ELR (cell line): ENCODE data around the gene USP53.
"Not testable (repeated sequence)": the region's sequence is repeated elsewhere in the genome, so short reads cannot be mapped to it uniquely, and the experiment has no call there.

Experiments
- DNase-seq: peaks from one replicate; pipeline ENCODE4 v3.0.0-alpha.2; 2015; ENCODE audit warnings: low read depth

USP53 gene

GRCh38 chr4:119212234-119212963 is at the start of gene USP53:
USP53 (plus strand) TSS chr4:119212713; CDS start chr4:119239760, 27,047 bp downstream.
- peak; percentile 98 for DNase-seq

- DNase-seq: no peak
Observed at GRCh38 chr4:119165767-119166166, 46.7 kb upstream of the USP53 start.

GRCh38 chr4:119170195-119170594 is 42.3 kb upstream of the USP53 start:
- DNase-seq: peak; percentile 9

GRCh38 chr4:119172223-119172622 is 40.3 kb upstream of the USP53 start:
- peak; percentile 32 for DNase-seq

GRCh38 chr4:119173729-119174361 is 38.7 kb upstream of the USP53 start:
- not testable (repeated sequence) for DNase-seq

GRCh38 chr4:119179011-119179410 is 33.5 kb upstream of the USP53 start:
- no peak for DNase-seq

- DNase-seq: no peak
Observed at GRCh38 chr4:119184128-119184527, 28.4 kb upstream of the USP53 start.

GRCh38 chr4:119189638-119190037 is 22.9 kb upstream of the USP53 start:
- DNase-seq: no peak

- no peak for DNase-seq
Observed at GRCh38 chr4:119190354-119190753, 22.2 kb upstream of the USP53 start.

GRCh38 chr4:119191505-119191904 is 21.0 kb upstream of the USP53 start:
- DNase-seq: no peak

GRCh38 chr4:119197772-119198212 is 14.7 kb upstream of the USP53 start:
- no peak for DNase-seq

GRCh38 chr4:119204916-119205315 is 7.6 kb upstream of the USP53 start:
- no peak for DNase-seq

GRCh38 chr4:119205690-119206089 is 6.8 kb upstream of the USP53 start:
- DNase-seq: no peak

- no peak for DNase-seq
Observed at GRCh38 chr4:119206178-119206577, 6.3 kb upstream of the USP53 start.

- DNase-seq: no peak
Observed at GRCh38 chr4:119207051-119207450, 5.5 kb upstream of the USP53 start.

GRCh38 chr4:119209077-119209476 is 3.4 kb upstream of the USP53 start:
- peak; percentile 97 for DNase-seq

GRCh38 chr4:119209586-119209985 is 2.9 kb upstream of the USP53 start:
- DNase-seq: peak; percentile 24

- peak; percentile 69 for DNase-seq
Observed at GRCh38 chr4:119210775-119211174, 1.7 kb upstream of the USP53 start.

- no peak for DNase-seq
Observed at GRCh38 chr4:119211867-119212233, 663 bp upstream of the USP53 start.

- DNase-seq: peak; percentile 92
Observed at GRCh38 chr4:119212964-119213606, 572 bp downstream of the USP53 start.

GRCh38 chr4:119218093-119218492 is 5.6 kb downstream of the USP53 start:
- DNase-seq: no peak

- DNase-seq: no peak
Observed at GRCh38 chr4:119221412-119221811, 8.9 kb downstream of the USP53 start.

- DNase-seq: peak; percentile 32
Observed at GRCh38 chr4:119227690-119228089, 15.2 kb downstream of the USP53 start.
